Measurements from ENCODE around the gene GPBAR1. TPM values are rescaled to one million over a fixed set of nuclear protein-coding genes. Genes with fewer than 3 reads are reported as not detected.
A peak's percentile ranks its signal among the peaks of the same experiment; 100 is the strongest.

The GPBAR1 gene
- total RNA-seq, 1 experiment from 2014 or later: 0.82 TPM

DNA sequence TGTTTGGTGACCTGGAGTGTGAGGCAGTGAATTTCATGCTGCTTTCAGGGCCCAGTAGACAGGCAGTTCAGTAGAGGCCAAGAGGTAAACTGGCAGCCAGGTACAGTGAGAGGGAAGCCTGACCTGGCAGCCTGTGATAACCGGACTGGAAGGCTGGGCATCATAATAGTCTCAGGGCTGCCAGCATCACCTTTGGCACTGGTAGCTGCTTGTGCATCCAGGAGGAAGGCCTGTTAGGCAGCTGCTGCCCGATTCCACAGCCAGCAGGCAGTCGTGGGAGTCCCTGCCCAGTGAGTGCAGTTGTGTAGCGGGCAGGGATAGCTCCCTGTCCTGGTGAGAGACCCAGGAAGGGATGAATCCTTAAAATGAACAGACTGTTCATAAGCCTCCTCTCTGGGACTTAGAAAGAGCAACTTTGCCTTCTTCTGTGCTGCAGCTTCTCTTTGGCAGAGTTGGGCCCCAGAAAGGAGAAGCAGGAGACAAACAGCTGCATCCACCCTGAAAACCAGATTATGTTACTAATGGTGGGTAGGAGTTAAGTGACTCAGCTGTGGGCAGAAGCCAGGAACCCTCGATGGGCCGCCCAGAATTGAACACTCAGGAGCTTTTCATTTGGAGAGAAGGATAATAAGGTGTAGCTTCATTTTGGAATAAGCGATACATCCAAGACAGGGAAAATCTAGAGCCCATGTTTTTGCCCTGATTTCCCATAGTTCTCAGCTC, 8.1 kb upstream of the GPBAR1 start:
- Histone ChIP-seq H3K9ac (ENCODE audit: low read length) (no peak overlapping the region), H3K9me2 (replicated peaks; ENCODE audit: insufficient read depth, low read length) (no peaks in the 10 kb centered on the region), H3K9me3 (ENCODE audit: low read length) (no peaks in the 10 kb centered on the region), H2AFZ (ENCODE audit: low read length) (no peak overlapping the region), H3K4me2 (ENCODE audit: low read depth, low read length, poor library complexity, severe bottlenecking) (no peak overlapping the region), H3K79me2 (ENCODE audit: low read length) (no peaks in the 10 kb centered on the region), H3K4me1 (ENCODE audit: low read length) (peaks cover 11% of the 10 kb centered on the region), H3K27ac (ENCODE audit: low read length) (no peak overlapping the region), H3K36me3 (ENCODE audit: insufficient read depth, low read length) (peaks cover 47% of the 10 kb centered on the region; the same call in 1 of the 2 replicates), H4K20me1 (ENCODE audit: insufficient read depth, low read depth, low read length) (no peaks in the 10 kb centered on the region), H3K27me3 (ENCODE audit: low read length) (no peaks in the 10 kb centered on the region), H3K4me3 (ENCODE audit: low read length) (no peak overlapping the region)
- DNase-seq: no peak

DNA sequence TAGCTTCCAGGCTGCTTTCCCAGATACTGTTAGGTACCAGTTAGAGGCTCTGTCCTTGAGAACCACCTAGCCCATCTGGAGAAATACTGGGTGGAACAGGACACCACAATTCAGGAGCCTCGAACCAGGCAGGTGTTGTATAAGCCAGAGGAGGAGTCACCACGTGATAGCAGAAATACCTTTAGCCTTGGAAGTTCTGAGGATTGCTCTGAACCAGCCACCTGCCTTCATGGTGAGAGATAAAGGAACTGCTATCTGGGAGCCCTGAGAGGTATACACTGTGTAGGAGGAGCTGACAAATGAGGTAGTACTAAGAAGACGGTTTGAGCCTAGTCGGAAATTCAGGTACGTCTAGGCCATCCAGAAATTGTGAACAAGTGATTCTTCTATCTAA, 7.6 kb upstream of the GPBAR1 start:
- Histone ChIP-seq H3K4me2 (ENCODE audit: low read depth, low read length, poor library complexity, severe bottlenecking) (no peak overlapping the region), H3K9me3 (ENCODE audit: low read length) (no peaks in the 10 kb centered on the region), H3K9ac (ENCODE audit: low read length) (no peak overlapping the region), H3K4me1 (ENCODE audit: low read length) (peaks cover 15% of the 10 kb centered on the region), H3K36me3 (ENCODE audit: insufficient read depth, low read length) (peaks cover 44% of the 10 kb centered on the region; the same call in 1 of the 2 replicates), H3K79me2 (ENCODE audit: low read length) (no peaks in the 10 kb centered on the region), H4K20me1 (ENCODE audit: insufficient read depth, low read depth, low read length) (no peaks in the 10 kb centered on the region), H3K27me3 (ENCODE audit: low read length) (no peaks in the 10 kb centered on the region), H3K27ac (ENCODE audit: low read length) (no peak overlapping the region), H3K9me2 (replicated peaks; ENCODE audit: insufficient read depth, low read length) (no peaks in the 10 kb centered on the region), H3K4me3 (ENCODE audit: low read length) (no peak overlapping the region), H2AFZ (ENCODE audit: low read length) (no peak overlapping the region)
- DNase-seq: no peak

DNA sequence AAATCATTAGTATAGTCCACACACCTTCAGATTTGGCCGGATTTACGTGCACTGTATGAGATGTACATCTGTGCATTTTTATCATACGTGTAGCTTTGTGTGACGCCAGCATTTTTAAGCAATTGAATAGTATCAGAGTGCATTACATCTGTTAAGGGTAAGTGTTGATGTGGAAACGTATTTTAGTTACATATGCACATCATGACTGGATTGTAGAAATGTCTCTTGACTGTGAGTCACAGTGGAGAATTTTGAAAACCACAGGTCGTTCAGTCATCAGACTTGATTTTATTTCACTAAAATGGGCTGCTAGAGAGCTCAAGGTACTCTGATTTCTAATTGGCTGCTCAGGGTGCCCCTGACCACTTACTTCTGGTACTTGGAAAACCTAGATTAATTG, 5.4 kb upstream of the GPBAR1 start:
- H3K27ac ChIP-seq (ENCODE audit: low read length): no peak overlapping the region
- no peak overlapping the region for H2AFZ ChIP-seq (ENCODE audit: low read length)
- no peak overlapping the region for H3K9ac ChIP-seq (ENCODE audit: low read length)
- H3K9me2 ChIP-seq (replicated peaks; ENCODE audit: insufficient read depth, low read length): no peaks in the 10 kb centered on the region
- peaks cover 15% of the 10 kb centered on the region for H3K4me1 ChIP-seq (ENCODE audit: low read length)
- no peaks in the 10 kb centered on the region for H3K27me3 ChIP-seq (ENCODE audit: low read length)
- H3K9me3 ChIP-seq (ENCODE audit: low read length): no peaks in the 10 kb centered on the region
- H3K36me3 ChIP-seq (ENCODE audit: insufficient read depth, low read length): peaks cover 26% of the 10 kb centered on the region; the same call in 1 of the 2 replicates
- DNase-seq: no peak
- no peaks in the 10 kb centered on the region for H3K79me2 ChIP-seq (ENCODE audit: low read length)
- H3K4me3 ChIP-seq (ENCODE audit: low read length): no peak overlapping the region
- no peak overlapping the region for H3K4me2 ChIP-seq (ENCODE audit: low read depth, low read length, poor library complexity, severe bottlenecking)
- no peaks in the 10 kb centered on the region for H4K20me1 ChIP-seq (ENCODE audit: insufficient read depth, low read depth, low read length)

DNA sequence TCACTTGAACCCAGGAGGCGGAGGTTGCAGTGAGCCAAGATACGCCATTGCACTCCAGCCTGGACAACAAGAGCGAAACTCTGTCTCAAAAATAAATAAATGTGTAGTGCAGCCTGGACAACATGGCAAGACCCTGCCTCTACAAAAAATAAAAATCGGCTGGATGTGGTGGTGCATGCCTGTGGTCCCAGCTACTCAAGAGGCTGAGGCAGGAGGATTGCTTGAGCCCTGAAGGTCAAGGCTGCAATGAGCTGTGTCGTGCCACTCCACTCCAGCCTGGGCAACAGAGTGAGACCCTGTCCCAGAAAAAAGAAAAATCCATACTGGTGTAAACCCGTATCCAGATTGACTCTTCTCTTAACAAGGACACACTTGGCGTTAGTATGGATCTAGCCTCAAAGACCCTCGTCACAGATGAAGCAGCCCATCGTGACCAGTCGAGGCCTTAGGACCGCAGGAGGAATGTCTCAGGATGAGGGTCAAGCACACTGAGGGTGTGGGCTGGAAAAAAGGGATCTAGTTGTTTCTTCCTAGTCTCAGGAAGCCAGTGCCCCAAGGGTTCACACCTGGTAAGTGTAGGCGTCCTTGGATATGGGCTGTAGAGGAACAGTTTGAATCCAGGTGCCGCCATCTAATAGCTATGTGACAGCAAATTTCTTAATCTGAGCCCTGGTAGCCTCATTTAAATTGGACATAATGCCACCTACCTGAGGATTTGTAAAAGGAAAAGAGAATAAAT, 4.0 kb upstream of the GPBAR1 start:
- Histone ChIP-seq H3K9ac (ENCODE audit: low read length) (no peak overlapping the region), H3K9me3 (ENCODE audit: low read length) (no peaks in the 10 kb centered on the region), H3K27ac (ENCODE audit: low read length) (peak overlapping the region; percentile 77), H3K27me3 (ENCODE audit: low read length) (no peaks in the 10 kb centered on the region), H3K4me2 (ENCODE audit: low read depth, low read length, poor library complexity, severe bottlenecking) (peak overlapping the region; percentile 35), H3K4me3 (ENCODE audit: low read length) (no peak overlapping the region), H4K20me1 (ENCODE audit: insufficient read depth, low read depth, low read length) (no peaks in the 10 kb centered on the region), H2AFZ (ENCODE audit: low read length) (no peak overlapping the region), H3K4me1 (ENCODE audit: low read length) (peaks cover 25% of the 10 kb centered on the region), H3K9me2 (replicated peaks; ENCODE audit: insufficient read depth, low read length) (no peaks in the 10 kb centered on the region), H3K79me2 (ENCODE audit: low read length) (no peaks in the 10 kb centered on the region), H3K36me3 (ENCODE audit: insufficient read depth, low read length) (peaks cover 26% of the 10 kb centered on the region; the same call in 1 of the 2 replicates)
- DNase-seq: no peak

DNA sequence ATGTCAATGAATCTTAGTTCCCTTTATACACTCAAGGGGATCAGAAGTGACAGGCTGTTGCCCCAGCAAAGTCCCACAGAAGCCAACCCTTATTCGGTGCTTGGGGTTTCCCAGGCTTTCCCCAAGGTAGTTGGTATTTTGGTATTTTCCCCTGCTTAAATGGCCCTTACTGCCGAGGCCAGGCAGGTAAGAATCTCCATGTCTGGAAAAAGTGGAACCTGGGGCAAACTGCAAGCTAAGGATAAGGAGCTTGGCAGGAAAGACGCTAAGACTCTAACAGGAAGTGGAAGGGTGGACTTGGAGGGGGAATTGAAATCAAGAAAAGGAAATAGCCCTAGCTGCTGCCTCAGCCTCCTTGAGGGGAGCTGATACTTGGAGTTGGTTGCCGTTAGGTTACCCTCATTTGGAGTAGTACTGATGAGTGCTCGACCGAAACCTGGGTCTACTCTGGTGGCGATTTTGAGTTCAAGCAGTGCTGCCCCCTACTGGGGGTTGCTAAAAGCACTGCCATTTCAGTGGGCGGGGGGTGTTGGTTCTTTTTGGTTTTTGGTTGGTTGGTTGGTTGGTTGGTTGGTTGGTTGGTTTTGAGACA, 3.3 kb upstream of the GPBAR1 start:
- Histone ChIP-seq H3K9me2 (replicated peaks; ENCODE audit: insufficient read depth, low read length) (no peaks in the 10 kb centered on the region), H3K36me3 (ENCODE audit: insufficient read depth, low read length) (peaks cover 26% of the 10 kb centered on the region; the same call in 1 of the 2 replicates), H2AFZ (ENCODE audit: low read length) (no peak overlapping the region), H3K9me3 (ENCODE audit: low read length) (no peaks in the 10 kb centered on the region), H3K4me3 (ENCODE audit: low read length) (no peak overlapping the region), H3K4me1 (ENCODE audit: low read length) (peaks cover 30% of the 10 kb centered on the region), H3K27ac (ENCODE audit: low read length) (peak overlapping the region; percentile 77), H3K79me2 (ENCODE audit: low read length) (no peaks in the 10 kb centered on the region), H3K4me2 (ENCODE audit: low read depth, low read length, poor library complexity, severe bottlenecking) (peak overlapping the region; percentile 35), H3K27me3 (ENCODE audit: low read length) (no peaks in the 10 kb centered on the region), H4K20me1 (ENCODE audit: insufficient read depth, low read depth, low read length) (no peaks in the 10 kb centered on the region), H3K9ac (ENCODE audit: low read length) (no peak overlapping the region)
- peak; percentile 93 for DNase-seq

DNA sequence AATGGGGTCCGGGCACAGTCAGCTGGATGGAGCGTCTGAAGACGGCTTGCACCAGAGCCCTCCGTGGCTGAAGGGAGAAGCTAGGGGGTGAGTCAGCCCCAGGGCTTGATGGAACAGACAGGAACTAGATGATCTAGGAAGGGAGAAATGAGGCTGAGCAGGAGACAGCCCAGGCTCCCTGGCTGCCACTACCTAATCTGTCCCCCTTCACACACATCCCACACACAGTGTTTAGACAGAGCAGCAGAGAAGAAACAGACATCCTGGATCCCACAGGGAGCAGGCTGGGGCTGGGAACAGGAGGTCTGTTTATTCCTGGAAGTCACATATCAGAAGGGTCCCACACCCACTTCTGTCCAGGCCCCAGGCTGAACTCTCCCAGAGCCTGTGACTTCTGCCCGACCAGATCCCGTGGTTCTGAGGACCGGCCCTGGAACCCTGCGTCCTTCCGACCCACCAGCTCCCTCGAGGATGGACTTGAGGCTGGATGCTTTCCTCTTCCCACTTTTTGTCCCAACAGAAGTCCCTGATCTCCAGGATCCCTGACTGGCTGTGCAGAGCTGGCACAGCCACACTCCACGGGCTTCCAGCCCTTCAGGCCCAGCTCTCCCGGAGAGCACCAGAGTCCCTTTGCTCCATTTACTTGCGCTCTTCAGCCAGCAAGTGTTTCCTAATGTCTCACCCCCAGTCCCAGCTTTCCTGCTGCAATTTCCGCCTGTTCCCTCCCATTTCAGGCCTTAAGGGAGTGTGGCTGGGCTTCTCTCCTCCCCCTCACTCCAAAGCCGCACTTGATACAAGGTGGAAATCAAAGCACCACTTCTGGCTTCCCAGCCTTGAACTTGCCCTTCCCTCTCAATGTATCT, 1.5 kb upstream of the GPBAR1 start:
- Histone ChIP-seq H3K9me3 (ENCODE audit: low read length) (no peaks in the 10 kb centered on the region), H3K27me3 (ENCODE audit: low read length) (no peaks in the 10 kb centered on the region), H4K20me1 (ENCODE audit: insufficient read depth, low read depth, low read length) (no peaks in the 10 kb centered on the region), H3K79me2 (ENCODE audit: low read length) (no peaks in the 10 kb centered on the region), H3K27ac (ENCODE audit: low read length) (no peak overlapping the region), H3K4me3 (ENCODE audit: low read length) (no peak overlapping the region), H3K36me3 (ENCODE audit: insufficient read depth, low read length) (peaks cover 9% of the 10 kb centered on the region; the same call in 1 of the 2 replicates), H3K4me2 (ENCODE audit: low read depth, low read length, poor library complexity, severe bottlenecking) (no peak overlapping the region), H3K4me1 (ENCODE audit: low read length) (peaks cover 30% of the 10 kb centered on the region), H3K9me2 (replicated peaks; ENCODE audit: insufficient read depth, low read length) (no peaks in the 10 kb centered on the region), H3K9ac (ENCODE audit: low read length) (no peak overlapping the region), H2AFZ (ENCODE audit: low read length) (no peak overlapping the region)
- no peak for DNase-seq

DNA sequence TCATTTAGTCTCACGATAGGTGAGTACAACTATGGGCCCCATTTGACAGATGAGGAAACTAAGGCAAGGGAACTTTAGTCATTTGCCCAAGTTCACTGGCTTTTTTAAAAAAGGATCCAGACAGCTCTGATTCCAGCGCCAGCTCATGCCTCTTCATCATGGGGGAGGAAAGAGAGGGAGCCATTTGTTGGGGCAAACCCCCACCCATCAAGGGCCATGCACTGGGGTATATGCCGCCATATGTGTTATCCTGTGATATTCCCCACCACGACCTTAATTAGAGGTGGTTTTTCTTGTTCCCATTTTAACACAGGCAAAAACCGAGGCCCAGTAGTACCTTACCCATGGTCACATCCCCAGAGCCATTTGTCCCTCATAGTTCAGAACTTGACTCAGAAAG, 649 bp upstream of the GPBAR1 start:
- H3K4me2 ChIP-seq (ENCODE audit: low read depth, low read length, poor library complexity, severe bottlenecking): no peak overlapping the region
- H3K4me1 ChIP-seq (ENCODE audit: low read length): peaks cover 30% of the 10 kb centered on the region
- H3K36me3 ChIP-seq (ENCODE audit: insufficient read depth, low read length): peaks cover 9% of the 10 kb centered on the region; the same call in 1 of the 2 replicates
- H3K9me3 ChIP-seq (ENCODE audit: low read length): no peaks in the 10 kb centered on the region
- no peak overlapping the region for H3K9ac ChIP-seq (ENCODE audit: low read length)
- H3K79me2 ChIP-seq (ENCODE audit: low read length): no peaks in the 10 kb centered on the region
- no peak overlapping the region for H3K27ac ChIP-seq (ENCODE audit: low read length)
- H3K27me3 ChIP-seq (ENCODE audit: low read length): no peaks in the 10 kb centered on the region
- H2AFZ ChIP-seq (ENCODE audit: low read length): no peak overlapping the region
- no peak overlapping the region for H3K4me3 ChIP-seq (ENCODE audit: low read length)
- DNase-seq: no peak
- no peaks in the 10 kb centered on the region for H4K20me1 ChIP-seq (ENCODE audit: insufficient read depth, low read depth, low read length)
- no peaks in the 10 kb centered on the region for H3K9me2 ChIP-seq (replicated peaks; ENCODE audit: insufficient read depth, low read length)
